RPMI8226 (cell line): ENCODE measurements around the gene NUP88.
"Not testable (repeated sequence)": the region's sequence is repeated elsewhere in the genome, so short reads cannot be mapped to it uniquely, and the experiment has no call there.

ENCODE experiments used
- DNase-seq: peaks from one replicate; pipeline ENCODE4 v3.0.0-alpha.2; 2015

Gene NUP88

GRCh38 chr17:5419356-5419958 is at the start of gene NUP88:
NUP88 (minus strand) TSS chr17:5419662; CDS start chr17:5419650, 12 bp downstream.
- peak; percentile 90 for DNase-seq

- DNase-seq: peak; percentile 5
Observed at GRCh38 chr17:5468075-5468473, 48.6 kb upstream of the NUP88 start.

- DNase-seq: no peak
Observed at GRCh38 chr17:5467416-5467815, 48.0 kb upstream of the NUP88 start.

GRCh38 chr17:5466295-5466694 is 46.8 kb upstream of the NUP88 start:
- DNase-seq: no peak

GRCh38 chr17:5464717-5465507 is 45.5 kb upstream of the NUP88 start:
- DNase-seq: no peak

- no peak for DNase-seq
Observed at GRCh38 chr17:5446786-5447185, 27.3 kb upstream of the NUP88 start.

GRCh38 chr17:5444209-5444608 is 24.7 kb upstream of the NUP88 start:
- DNase-seq: no peak

GRCh38 chr17:5443728-5444127 is 24.3 kb upstream of the NUP88 start:
- no peak for DNase-seq

- DNase-seq: no peak
Observed at GRCh38 chr17:5439446-5439764, 19.9 kb upstream of the NUP88 start.

GRCh38 chr17:5438716-5439445 is 19.4 kb upstream of the NUP88 start, which contains the start of gene C1QBP:
C1QBP (minus strand) TSS chr17:5439155; CDS start chr17:5439073, 82 bp downstream.
- DNase-seq: peak; percentile 93

- DNase-seq: no peak
Observed at GRCh38 chr17:5437721-5438317, 18.4 kb upstream of the NUP88 start.

GRCh38 chr17:5435781-5436315 is 16.4 kb upstream of the NUP88 start:
- DNase-seq: not testable (repeated sequence)

- no peak for DNase-seq
Observed at GRCh38 chr17:5434984-5435383, 15.5 kb upstream of the NUP88 start.

GRCh38 chr17:5431949-5432556 is 12.6 kb upstream of the NUP88 start:
- no peak for DNase-seq

GRCh38 chr17:5431234-5431633 is 11.8 kb upstream of the NUP88 start:
- DNase-seq: not testable (repeated sequence)

GRCh38 chr17:5430413-5430999 is 11.0 kb upstream of the NUP88 start:
- no peak for DNase-seq

- no peak for DNase-seq
Observed at GRCh38 chr17:5429191-5429887, 9.9 kb upstream of the NUP88 start.

- no peak for DNase-seq
Observed at GRCh38 chr17:5425826-5426225, 6.4 kb upstream of the NUP88 start.

GRCh38 chr17:5424909-5425308 is 5.4 kb upstream of the NUP88 start:
- DNase-seq: no peak

- DNase-seq: no peak
Observed at GRCh38 chr17:5422505-5422904, 3.0 kb upstream of the NUP88 start.

GRCh38 chr17:5419959-5420653 is 644 bp upstream of the NUP88 start, which contains the start of gene RPAIN:
RPAIN (plus strand) TSS chr17:5420182; CDS start chr17:5420211, 29 bp downstream.
- DNase-seq: peak; percentile 86
